NT2/D1 (cell line): ENCODE data around the gene UTP3.

Source experiments
- SUZ12 ChIP-seq: IDR thresholded peaks from 2 replicates; pipeline ENCODE4 v1.6.1; 2011; ENCODE audit not compliant: insufficient read length, insufficient read depth; ENCODE audit errors: extremely low read depth
- YY1 ChIP-seq: IDR thresholded peaks from 2 replicates; pipeline ENCODE4 v1.6.1; 2011; ENCODE audit not compliant: insufficient read length, insufficient read depth
- ZNF274 ChIP-seq: IDR thresholded peaks from 2 replicates; pipeline ENCODE4 v1.6.1; 2011; ENCODE audit warnings: mild to moderate bottlenecking, low read depth, low read length

GRCh38 chr4:70705183-70706043 is 17.1 kb downstream of the UTP3 start:
- no peak for TF ChIP-seq SUZ12
- TF ChIP-seq ZNF274 = no peak
- no peak for TF ChIP-seq YY1
